ENCODE results near the gene PPFIA2.

- TF ChIP-seq CTCF (IDR thresholded peaks at IDR 0.05) = no peak
- TF ChIP-seq POLR2A (IDR thresholded peaks at IDR 0.05) = no peak
Observed at GRCh38 chr12:81792666-81793065, 33.5 kb upstream of the PPFIA2 start.
